Progenitor cell of endocrine pancreas (in vitro differentiated cells): Measurements from ENCODE around the gene PAH. TPM values are rescaled to one million over a fixed set of nuclear protein-coding genes. Genes with fewer than 3 reads are reported as not detected.

ENCODE experiments used
- DNase-seq: peaks from one replicate; pipeline ENCODE4 v3.0.0; 2021; ENCODE audit warnings: low spot score; ENCODE audit not compliant: unreplicated experiment
- H3K27ac Mint-ChIP-seq: 2 replicates; pipeline ENCODE4 v1.8.0; 2021; ENCODE audit warnings: mild to moderate bottlenecking, moderate library complexity, mixed read lengths
- H3K27me3 Mint-ChIP-seq: 2 replicates; pipeline ENCODE4 v1.8.0; 2021; ENCODE audit warnings: mixed read lengths
- H3K36me3 Mint-ChIP-seq: 2 replicates; pipeline ENCODE4 v1.8.0; 2022; ENCODE audit warnings: mixed read lengths; ENCODE audit not compliant: insufficient read depth
- H3K4me1 Mint-ChIP-seq: 2 replicates; pipeline ENCODE4 v1.8.0; 2021; ENCODE audit warnings: low read depth, mixed read lengths
- H3K4me3 Mint-ChIP-seq: 2 replicates; pipeline ENCODE4 v1.8.0; 2021; ENCODE audit warnings: low read depth, mild to moderate bottlenecking, moderate library complexity, mixed read lengths
- H3K9me3 Mint-ChIP-seq: 2 replicates; pipeline ENCODE4 v1.8.0; 2021; ENCODE audit warnings: low read depth, mixed read lengths
- long read RNA-seq: library from polyadenylated mRNA; unstranded; transcript quantifications from one replicate; pipeline ENCODE4 v2.0.0, GENCODE V29; 2020
- total RNA-seq: library from RNA; stranded (reverse); gene quantifications from 2 replicates; pipeline ENCODE4 v1.2.1, GENCODE V29; 2021
- TF ChIP-seq, protein P1 (sequence below): fragments of 200-600 bp; sonication (generic); IDR thresholded peaks from one replicate; pipeline ENCODE4 v1.5.0; 2021; ENCODE audit warnings: antibody characterized with exemption, mild to moderate bottlenecking; ENCODE audit not compliant: unreplicated experiment

Gene PAH
- total RNA-seq, result 15.8 and 17.4 TPM in 2 replicates
- long read RNA-seq, full-length matches to known transcripts, result 15 of 18 reads
- long read RNA-seq, partial matches to known transcripts, result 0 of 18 reads
- long read RNA-seq, other reads (novel, unspliced or antisense), result 3 of 18 reads

DNA sequence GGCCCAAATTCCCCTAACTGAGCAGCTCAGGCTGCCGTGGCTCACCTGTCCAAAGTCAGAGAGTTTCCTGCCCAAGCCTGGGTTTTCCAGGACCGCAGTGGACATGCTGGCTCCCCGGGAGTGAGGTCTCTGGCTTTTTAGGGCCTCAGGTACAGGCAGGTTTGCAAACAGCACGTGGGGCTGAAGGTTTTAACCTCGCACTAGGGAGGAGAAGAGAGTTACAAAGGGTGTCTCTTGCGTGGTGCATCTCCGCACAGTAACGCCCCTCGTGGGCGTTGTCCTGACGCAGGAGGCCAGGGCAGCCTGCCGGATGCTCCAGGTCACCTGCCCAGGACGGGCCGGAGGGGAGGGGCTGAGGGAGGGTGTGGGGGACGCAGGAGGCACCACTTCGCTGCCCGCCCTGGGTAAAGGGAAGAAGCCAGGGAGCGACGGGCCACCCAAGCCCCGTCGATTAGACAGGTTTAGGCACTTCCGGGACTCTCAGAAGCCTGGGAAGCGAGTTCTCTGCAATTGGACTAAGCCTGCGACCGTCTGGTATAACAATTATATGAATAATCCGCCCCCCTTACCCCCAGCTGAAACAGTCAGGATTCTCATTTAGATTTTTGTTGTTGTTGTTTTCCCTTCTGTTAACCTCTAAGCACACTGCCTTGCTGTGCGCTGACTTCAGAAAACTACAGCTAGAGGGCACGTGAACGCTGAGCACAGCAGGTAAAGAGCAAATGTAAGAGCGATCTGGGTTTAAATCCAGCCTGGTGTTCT lies at the start of gene PAH:
TSS of gene PAH (minus strand) at position 219 of the 762 bp plus-strand sequence. CDS start at position 105, 114 bp downstream.
- H3K27me3 Mint-ChIP-seq, result peaks cover 14% of the 10 kb centered on the region
- no peaks in the 10 kb centered on the region for H3K36me3 Mint-ChIP-seq
- TF ChIP-seq, protein P1, sequence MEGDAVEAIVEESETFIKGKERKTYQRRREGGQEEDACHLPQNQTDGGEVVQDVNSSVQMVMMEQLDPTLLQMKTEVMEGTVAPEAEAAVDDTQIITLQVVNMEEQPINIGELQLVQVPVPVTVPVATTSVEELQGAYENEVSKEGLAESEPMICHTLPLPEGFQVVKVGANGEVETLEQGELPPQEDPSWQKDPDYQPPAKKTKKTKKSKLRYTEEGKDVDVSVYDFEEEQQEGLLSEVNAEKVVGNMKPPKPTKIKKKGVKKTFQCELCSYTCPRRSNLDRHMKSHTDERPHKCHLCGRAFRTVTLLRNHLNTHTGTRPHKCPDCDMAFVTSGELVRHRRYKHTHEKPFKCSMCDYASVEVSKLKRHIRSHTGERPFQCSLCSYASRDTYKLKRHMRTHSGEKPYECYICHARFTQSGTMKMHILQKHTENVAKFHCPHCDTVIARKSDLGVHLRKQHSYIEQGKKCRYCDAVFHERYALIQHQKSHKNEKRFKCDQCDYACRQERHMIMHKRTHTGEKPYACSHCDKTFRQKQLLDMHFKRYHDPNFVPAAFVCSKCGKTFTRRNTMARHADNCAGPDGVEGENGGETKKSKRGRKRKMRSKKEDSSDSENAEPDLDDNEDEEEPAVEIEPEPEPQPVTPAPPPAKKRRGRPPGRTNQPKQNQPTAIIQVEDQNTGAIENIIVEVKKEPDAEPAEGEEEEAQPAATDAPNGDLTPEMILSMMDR, result peak; percentile 41
- no peaks in the 10 kb centered on the region for H3K9me3 Mint-ChIP-seq
- H3K27ac Mint-ChIP-seq, result peak within 1 kb of the TSS; percentile 65
- H3K4me3 Mint-ChIP-seq, result peak within 1 kb of the TSS; percentile 59
- peaks cover 33% of the 10 kb centered on the region for H3K4me1 Mint-ChIP-seq
- DNase-seq, result peak; percentile 17

DNA sequence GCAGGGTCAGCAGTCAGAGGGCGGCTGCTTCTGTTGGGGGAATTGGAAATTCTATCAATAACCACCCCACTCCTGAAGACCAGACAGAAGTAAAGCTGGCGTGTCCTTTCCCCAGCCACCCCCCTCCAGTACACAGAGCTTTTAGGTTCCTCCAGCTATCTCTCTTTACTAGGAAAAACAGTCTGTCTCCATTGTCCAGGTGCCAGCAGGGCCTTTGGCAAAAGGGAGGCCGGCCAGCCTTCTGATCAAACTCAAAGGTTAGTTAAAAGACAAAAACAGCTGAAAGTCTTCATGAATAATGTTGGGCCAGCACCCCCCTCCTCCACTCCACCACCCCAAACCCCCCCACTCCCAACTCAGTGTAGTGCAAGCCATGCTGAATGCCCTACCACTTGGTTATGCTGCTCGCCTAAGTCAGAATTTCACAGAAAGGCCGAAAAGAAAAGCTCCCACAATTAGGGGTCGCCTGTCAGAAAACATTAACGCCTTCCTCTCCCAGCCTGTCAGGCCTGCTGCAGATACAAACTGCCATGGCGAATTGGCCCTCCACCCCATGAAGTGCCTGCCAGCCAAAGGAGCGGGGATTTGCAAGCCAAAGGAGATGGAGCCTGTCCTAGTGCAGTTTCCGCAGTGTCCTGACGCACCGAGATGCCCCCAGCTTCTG lies 49.3 kb upstream of the PAH start:
- no peaks in the 10 kb centered on the region for H3K36me3 Mint-ChIP-seq
- TF ChIP-seq, protein P1, result no peak
- H3K9me3 Mint-ChIP-seq, result no peaks in the 10 kb centered on the region
- H3K27ac Mint-ChIP-seq, result peak overlapping the region; percentile 60
- H3K4me3 Mint-ChIP-seq, result no peak overlapping the region
- DNase-seq, result no peak
- peaks cover 8% of the 10 kb centered on the region for H3K4me1 Mint-ChIP-seq
- peaks cover 98% of the 10 kb centered on the region for H3K27me3 Mint-ChIP-seq

DNA sequence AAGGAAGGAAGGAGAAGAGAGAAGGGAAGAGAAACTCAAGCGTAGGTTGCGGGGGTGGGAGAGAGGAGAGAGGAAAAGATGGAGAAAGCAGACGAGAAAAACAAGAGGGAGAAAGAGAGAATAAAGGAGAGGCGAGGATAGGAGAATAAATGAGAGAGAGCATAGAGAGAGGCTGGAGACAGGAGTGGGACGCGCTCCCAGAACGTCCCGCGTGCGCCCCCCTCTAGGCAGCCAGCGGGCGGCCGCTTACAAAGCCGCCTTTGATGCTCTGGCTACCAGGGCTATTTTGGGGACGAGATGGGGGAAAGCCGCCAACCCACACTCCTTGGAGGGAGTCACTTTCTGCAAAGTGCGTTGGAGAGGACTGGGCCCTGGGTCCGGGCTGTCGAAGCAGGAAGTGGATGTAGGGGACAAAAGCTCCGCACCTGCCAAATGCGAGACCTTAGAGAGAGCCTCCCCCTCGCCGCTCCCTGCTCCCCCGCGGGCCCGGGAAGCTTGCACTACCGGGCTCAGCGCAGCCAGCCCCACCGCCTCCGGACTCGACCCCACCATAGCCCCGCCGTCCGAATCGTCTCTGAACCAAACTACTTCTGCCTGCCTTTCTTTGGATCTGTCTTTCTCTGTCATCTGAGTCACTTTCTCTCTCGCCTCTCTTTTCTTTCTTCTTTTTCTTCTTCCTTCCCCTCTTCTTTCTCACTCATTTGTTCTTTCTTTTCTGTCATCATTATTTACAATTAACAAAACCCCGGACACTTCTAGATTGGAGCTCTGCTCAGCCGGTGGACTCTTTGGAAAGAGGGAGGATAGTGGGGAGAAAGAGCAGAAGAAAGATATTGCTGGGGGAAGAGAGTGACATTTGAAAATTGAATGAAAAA lies 48.5 kb upstream of the PAH start:
- H3K4me1 Mint-ChIP-seq, result peaks cover 8% of the 10 kb centered on the region
- H3K36me3 Mint-ChIP-seq, result no peaks in the 10 kb centered on the region
- H3K27ac Mint-ChIP-seq, result no peak overlapping the region
- no peaks in the 10 kb centered on the region for H3K9me3 Mint-ChIP-seq
- TF ChIP-seq, protein P1, result no peak
- peaks cover 98% of the 10 kb centered on the region for H3K27me3 Mint-ChIP-seq
- no peak overlapping the region for H3K4me3 Mint-ChIP-seq
- DNase-seq, result no peak

DNA sequence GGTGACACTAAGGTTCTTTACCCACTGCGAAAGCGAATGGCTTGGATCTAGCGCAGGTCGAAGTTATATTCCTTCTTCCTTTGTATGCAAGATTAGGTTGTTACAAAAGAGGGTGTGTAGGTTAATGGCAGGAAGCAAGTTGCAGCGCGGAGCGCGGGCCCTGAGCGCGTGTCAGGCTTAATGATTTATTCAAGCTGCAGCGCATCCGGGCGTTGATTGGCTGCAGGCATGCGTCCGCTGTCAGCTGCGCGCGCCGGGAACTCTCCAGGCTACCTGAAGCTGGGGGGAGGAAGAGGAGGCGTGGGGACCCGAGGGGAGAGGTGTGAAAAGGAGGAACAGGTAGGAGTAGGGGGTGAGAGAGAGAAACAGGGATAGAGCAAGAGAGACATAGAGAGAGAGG lies 47.8 kb upstream of the PAH start:
- peak; percentile 29 for DNase-seq
- Mint-ChIP-seq H3K9me3 (no peaks in the 10 kb centered on the region), H3K36me3 (no peaks in the 10 kb centered on the region), H3K4me3 (no peak overlapping the region), H3K27ac (no peak overlapping the region), H3K27me3 (peaks cover 98% of the 10 kb centered on the region), H3K4me1 (peaks cover 8% of the 10 kb centered on the region)
- TF ChIP-seq, protein P1, result no peak

DNA sequence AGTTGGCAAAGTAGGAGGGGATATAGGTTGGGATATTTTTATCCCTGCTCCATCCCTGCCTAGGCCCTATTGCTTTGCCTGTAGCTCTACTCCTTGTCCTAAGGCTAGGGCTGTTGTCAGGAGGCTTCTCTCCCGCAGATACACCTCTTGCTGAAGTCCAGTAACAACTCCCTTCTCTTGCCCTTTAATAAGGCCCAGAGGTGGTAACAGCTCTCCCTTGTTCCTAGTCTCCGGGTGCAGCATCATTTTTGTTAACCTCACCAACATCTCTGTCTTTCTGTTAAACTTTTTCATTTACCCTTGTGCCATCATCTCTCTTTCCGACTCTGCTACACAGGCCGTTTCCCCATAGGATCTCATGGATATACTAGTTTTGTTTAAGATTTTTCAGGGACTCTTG lies 46.8 kb upstream of the PAH start:
- DNase-seq, result no peak
- Mint-ChIP-seq H3K36me3 (no peaks in the 10 kb centered on the region), H3K4me1 (peaks cover 10% of the 10 kb centered on the region), H3K4me3 (no peak overlapping the region), H3K27ac (no peak overlapping the region), H3K9me3 (no peaks in the 10 kb centered on the region), H3K27me3 (peaks cover 100% of the 10 kb centered on the region)
- TF ChIP-seq, protein P1, result no peak
